ENCODE results near the gene WAPL. TPM values are rescaled to one million over a fixed set of nuclear protein-coding genes. Genes with fewer than 3 reads are reported as not detected.
A peak's percentile ranks its signal among the peaks of the same experiment; 100 is the strongest.

The WAPL gene
- total and polyA plus RNA-seq, 8 donors = 7.1 to 22.0 (median 12.4) TPM

GRCh38 chr10:86439544-86439943 lies 82.0 kb downstream of the WAPL start:
- peak in 3 of 4 donors; percentile 5 to 41 (median 9) for ATAC-seq
- H3K36me3 ChIP-seq = peaks cover 0 to 14% (median 5%) of the 10 kb centered on the region in 3 donors
- peaks cover 13 to 42% (median 40%) of the 10 kb centered on the region in 3 donors for H3K4me1 ChIP-seq
- 11 to 15% methylated on average over 1 of the region's 1 CpG for WGBS, 2 donors
- peak in 3 of 6 donors; percentile 44 to 63 (median 44) for DNase-seq
- H3K9me3 ChIP-seq = no peaks in the 10 kb centered on the region
- intact Hi-C loops (cut with DNase I) = no loop called here
- no peak overlapping the region for H3K4me3 ChIP-seq
- H3K27me3 ChIP-seq = no peaks in the 10 kb centered on the region
- TF ChIP-seq CTCF (IDR thresholded peaks at IDR 0.05) = no peak
- H3K27ac ChIP-seq = peak overlapping the region in 2 of 4 donors; percentile 20 to 38
- no peak for FAIRE-seq

- Histone ChIP-seq H3K9me3 (no peaks in the 10 kb centered on the region), H3K27me3 (no peaks in the 10 kb centered on the region), H3K4me3 (no peak overlapping the region), H3K27ac (peak overlapping the region in 2 of 4 donors; percentile 38 to 64), H3K36me3 (peaks cover 0 to 14% (median 5%) of the 10 kb centered on the region in 3 donors), H3K4me1 (peaks cover 13 to 42% (median 40%) of the 10 kb centered on the region in 3 donors)
- intact Hi-C loops (cut with DNase I) = no loop called here
- FAIRE-seq (no peak), ATAC-seq (peak; percentile 47 to 61 (median 53)), DNase-seq (no peak)
- no peak for TF ChIP-seq CTCF (IDR thresholded peaks at IDR 0.05)
- 22 to 32% methylated on average over 8 of the region's 8 CpGs for WGBS, 2 donors
These were observed 83.4 kb downstream of the WAPL start for GRCh38 chr10:86438091-86438749.

DNA sequence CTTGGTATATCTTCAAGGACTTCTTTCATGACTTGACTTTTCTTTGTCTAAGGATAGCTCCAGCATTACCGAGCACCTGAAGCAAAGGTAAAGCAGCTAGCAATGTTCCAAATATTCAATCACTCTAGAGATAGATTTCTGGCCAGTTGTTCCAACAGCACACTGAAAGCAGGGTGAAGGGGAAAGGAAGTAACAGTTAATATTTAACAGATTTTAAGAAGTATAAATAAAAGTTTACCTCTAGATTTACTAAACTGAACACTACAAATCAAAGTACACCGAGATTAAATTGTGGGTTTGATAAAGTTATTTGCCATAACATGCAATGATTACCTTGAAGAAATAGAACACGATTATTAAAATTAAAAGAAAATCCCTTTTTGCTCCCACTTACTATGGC lies 84.1 kb downstream of the WAPL start:
- no peaks in the 10 kb centered on the region for H3K27me3 ChIP-seq
- H3K27ac ChIP-seq = peak overlapping the region in 3 of 4 donors; percentile 30 to 64 (median 38)
- peaks cover 13 to 42% (median 40%) of the 10 kb centered on the region in 3 donors for H3K4me1 ChIP-seq
- FAIRE-seq (no peak), ATAC-seq (peak; percentile 53 to 77 (median 67)), DNase-seq (no peak)
- no peak overlapping the region for H3K4me3 ChIP-seq
- 13 to 20% methylated on average over 3 of the region's 3 CpGs for WGBS, 2 donors
- peaks cover 0 to 14% (median 2%) of the 10 kb centered on the region in 3 donors for H3K36me3 ChIP-seq
- H3K9me3 ChIP-seq = no peaks in the 10 kb centered on the region
- intact Hi-C loops (cut with DNase I) = no loop called here
- TF ChIP-seq CTCF (IDR thresholded peaks at IDR 0.05) = no peak

- peak; percentile 65 to 73 (median 68) for ATAC-seq
- peak in 1 of 6 donors; percentile 27 for DNase-seq
These were observed 84.6 kb downstream of the WAPL start for GRCh38 chr10:86436963-86437362.

More at GRCh38 chr10:86436963-86437362, 84.6 kb downstream of the WAPL start:
- no peak for FAIRE-seq
- peak overlapping the region in 3 of 4 donors; percentile 30 to 64 (median 38) for H3K27ac ChIP-seq
- peaks cover 0 to 10% (median 0%) of the 10 kb centered on the region in 3 donors for H3K36me3 ChIP-seq
- H3K4me3 ChIP-seq = no peak overlapping the region
- TF ChIP-seq CTCF (IDR thresholded peaks at IDR 0.05) = no peak
- H3K4me1 ChIP-seq = peaks cover 13 to 42% (median 40%) of the 10 kb centered on the region in 3 donors
- intact Hi-C loops (cut with DNase I) = no loop called here
- H3K27me3 ChIP-seq = no peaks in the 10 kb centered on the region
- 38 to 42% methylated on average over 2 of the region's 2 CpGs for WGBS, 2 donors
- H3K9me3 ChIP-seq = no peaks in the 10 kb centered on the region
